H9 (cell line): ENCODE data around the gene SLC9A7. TPM values are rescaled to one million over a fixed set of nuclear protein-coding genes. Genes with fewer than 3 reads are reported as not detected.

Source experiments
- DNase-seq: peaks from one replicate; pipeline ENCODE4 v3.0.0-alpha.2; 2017
- H2AFZ ChIP-seq: one replicate; pipeline ENCODE4 v1.6.1; 2013; ENCODE audit warnings: mild to moderate bottlenecking, low read length, control low read depth, moderate library complexity
- H2AK5ac ChIP-seq: 2 replicates; pipeline ENCODE4 v1.6.1; 2013; ENCODE audit warnings: low read length, control low read depth, mixed read lengths; ENCODE audit not compliant: insufficient read length
- H2BK120ac ChIP-seq: one replicate; pipeline ENCODE4 v1.6.1; 2013; ENCODE audit warnings: low read depth, mild to moderate bottlenecking, low read length, control low read depth, inconsistent platforms; ENCODE audit not compliant: poor library complexity, severe bottlenecking
- H2BK12ac ChIP-seq: 2 replicates; pipeline ENCODE4 v1.6.1; 2013; ENCODE audit warnings: low read length, control low read depth, mixed read lengths, low read depth; ENCODE audit not compliant: insufficient read length
- H2BK15ac ChIP-seq: 2 replicates; pipeline ENCODE4 v1.6.1; 2013; ENCODE audit warnings: low read depth, low read length, control low read depth
- H2BK20ac ChIP-seq: one replicate; pipeline ENCODE4 v1.6.1; 2013; ENCODE audit warnings: low read depth, mild to moderate bottlenecking, low read length, control low read depth, inconsistent platforms; ENCODE audit not compliant: poor library complexity, severe bottlenecking
- H2BK5ac ChIP-seq: 2 replicates; pipeline ENCODE4 v1.6.1; 2013; ENCODE audit warnings: low read length, control low read depth, mixed read lengths; ENCODE audit not compliant: insufficient read length
- H3K14ac ChIP-seq: 2 replicates; pipeline ENCODE4 v1.6.1; 2013; ENCODE audit warnings: low read length, control low read depth; ENCODE audit not compliant: insufficient read depth
- H3K18ac ChIP-seq: 2 replicates; pipeline ENCODE4 v1.6.1; 2013; ENCODE audit warnings: low read depth, mild to moderate bottlenecking, mixed read lengths, low read length, control low read depth; ENCODE audit not compliant: insufficient read length
- H3K23ac ChIP-seq: 2 replicates; pipeline ENCODE4 v1.6.1; 2013; ENCODE audit warnings: low read length, control low read depth, mixed read lengths, low read depth; ENCODE audit not compliant: insufficient read length
- H3K23me2 ChIP-seq: 2 replicates; pipeline ENCODE4 v1.6.1; 2013; ENCODE audit warnings: low read depth, mild to moderate bottlenecking, mixed read lengths, low read length, control low read depth; ENCODE audit not compliant: insufficient read length, poor library complexity, severe bottlenecking
- H3K27ac ChIP-seq: 2 replicates; pipeline ENCODE4 v1.5.1; 2013; ENCODE audit warnings: low read length, control low read depth, mixed read lengths, low read depth; ENCODE audit not compliant: insufficient read length
- H3K27me3 ChIP-seq: 2 replicates; pipeline ENCODE4 v1.6.1; 2013; ENCODE audit warnings: low read length, control low read depth, inconsistent platforms; ENCODE audit not compliant: insufficient read depth
- H3K4ac ChIP-seq: 2 replicates; pipeline ENCODE4 v1.6.1; 2013; ENCODE audit warnings: low read depth, mild to moderate bottlenecking, control low read depth, inconsistent platforms, low read length, moderate library complexity
- H3K4me1 ChIP-seq: 2 replicates; pipeline ENCODE4 v1.6.1; 2013; ENCODE audit warnings: low read length, control low read depth, inconsistent platforms; ENCODE audit not compliant: insufficient read depth
- H3K4me2 ChIP-seq: 2 replicates; pipeline ENCODE4 v1.6.1; 2013; ENCODE audit warnings: low read length, control low read depth, mixed read lengths; ENCODE audit not compliant: insufficient read length, insufficient read depth
- H3K56ac ChIP-seq: 2 replicates; pipeline ENCODE4 v1.6.1; 2013; ENCODE audit warnings: low read depth, mild to moderate bottlenecking, mixed read lengths, low read length, control low read depth; ENCODE audit not compliant: insufficient read length
- H3K79me1 ChIP-seq: 2 replicates; pipeline ENCODE4 v1.6.1; 2013; ENCODE audit warnings: low read depth, mild to moderate bottlenecking, moderate library complexity, low read length, control low read depth, inconsistent platforms; ENCODE audit not compliant: insufficient read depth, poor library complexity, severe bottlenecking
- H3K79me2 ChIP-seq: 2 replicates; pipeline ENCODE4 v1.6.1; 2013; ENCODE audit warnings: low read length, control low read depth, inconsistent platforms; ENCODE audit not compliant: insufficient read depth
- H3K9ac ChIP-seq: 2 replicates; pipeline ENCODE4 v1.6.1; 2013; ENCODE audit warnings: low read length, control low read depth, mixed read lengths; ENCODE audit not compliant: insufficient read length; ENCODE audit errors: extremely low read depth
- H3K9me3 ChIP-seq: one replicate; pipeline ENCODE4 v1.6.1; 2013; ENCODE audit warnings: low read depth, low read length, inconsistent platforms; ENCODE audit not compliant: control insufficient read depth
- H3T11ph ChIP-seq: one replicate; pipeline ENCODE4 v1.6.1; 2013; ENCODE audit warnings: mild to moderate bottlenecking, low read length, control low read depth, inconsistent platforms
- H4K20me1 ChIP-seq: one replicate; pipeline ENCODE4 v1.6.1; 2013; ENCODE audit not compliant: control insufficient read depth, insufficient read length, insufficient read depth
- H4K5ac ChIP-seq: 2 replicates; pipeline ENCODE4 v1.6.1; 2013; ENCODE audit warnings: low read depth, mild to moderate bottlenecking, mixed read lengths, low read length, control low read depth; ENCODE audit not compliant: insufficient read length
- H4K8ac ChIP-seq: replicated peaks from 2 replicates; pipeline ENCODE4 v1.6.1; 2013; ENCODE audit warnings: low read length, control low read depth, mixed read lengths, low read depth; ENCODE audit not compliant: insufficient read length
- H4K91ac ChIP-seq: 2 replicates; pipeline ENCODE4 v1.6.1; 2013; ENCODE audit warnings: low read depth, mild to moderate bottlenecking, moderate library complexity, mixed read lengths, low read length, control low read depth; ENCODE audit not compliant: insufficient read length
- H3K27ac Mint-ChIP-seq, 3 experiments: 2 replicates in 2 of 3; 3 replicates in 1 of 3; pipeline ENCODE4 v1.8.0; 2020 to 2021; ENCODE audit warnings: mixed read lengths in 3 of 3, mild to moderate bottlenecking in 1 of 3, moderate library complexity in 1 of 3
- H3K27me3 Mint-ChIP-seq: 2 replicates; pipeline ENCODE4 v1.8.0; 2021; ENCODE audit warnings: low read depth, mild to moderate bottlenecking, moderate library complexity, mixed read lengths
- H3K36me3 Mint-ChIP-seq, 3 experiments: 2 replicates in 2 of 3; 3 replicates in 1 of 3; pipeline ENCODE4 v1.8.0; 2020 to 2021; ENCODE audit warnings: low read depth in 3 of 3, mixed read lengths in 3 of 3; ENCODE audit not compliant: insufficient read depth in 1 of 3
- H3K4me1 Mint-ChIP-seq, 2 experiments: 2 replicates each; pipeline ENCODE4 v1.8.0; 2020; ENCODE audit warnings: mixed read lengths in 2 of 2
- H3K4me3 Mint-ChIP-seq, 2 experiments: 2 replicates in 1 of 2; 3 replicates in 1 of 2; pipeline ENCODE4 v1.8.0; 2020 to 2021; ENCODE audit warnings: mild to moderate bottlenecking in 2 of 2, mixed read lengths in 2 of 2, moderate library complexity in 1 of 2
- H3K9me3 Mint-ChIP-seq, 2 experiments: 2 replicates in 1 of 2; 3 replicates in 1 of 2; pipeline ENCODE4 v1.8.0; 2020; ENCODE audit warnings: mild to moderate bottlenecking in 2 of 2, mixed read lengths in 2 of 2, moderate library complexity in 1 of 2
- CTCF ChIP-seq: fragments of 200-600 bp; sonication (generic); conservative IDR thresholded peaks from 3 replicates; pipeline ENCODE4 v1.8.0; 2021; ENCODE audit warnings: antibody characterized with exemption, mild to moderate bottlenecking
- whole genome bisulfite sequencing: extraction: QIAGEN DNeasy Blood & Tissue Kit; methylation state at CpG from one replicate; pipeline ENCODE4 v1.1.7; 2013; ENCODE audit warnings: missing lambda C conversion rate, low lambda C conversion rate, mixed read lengths; ENCODE audit not compliant: insufficient read length; ENCODE audit errors: extremely low coverage; 5-methylcytosine and 5-hydroxymethylcytosine counted together
- total RNA-seq: library from RNA; stranded (reverse); gene quantifications from 2 replicates; pipeline ENCODE4 v1.2.1, GENCODE V29; 2021

The SLC9A7 gene
- total RNA-seq, 1 experiment from 2014 or later, result 5.9 TPM

- H3K27me3 Mint-ChIP-seq, result no peaks in the 10 kb centered on the region
- TF ChIP-seq CTCF, result no peak
- no peak overlapping the region for H4K91ac ChIP-seq
- H4K8ac ChIP-seq, result no peak overlapping the region
- no peaks in the 10 kb centered on the region for H3K4me1 ChIP-seq
- no peaks in the 10 kb centered on the region for H3K27me3 ChIP-seq
- peaks cover 6 to 39% (median 11%) of the 10 kb centered on the region in 3 experiments; a peak in 5 of 7 replicates for H3K36me3 Mint-ChIP-seq
- H2BK5ac ChIP-seq, result no peak overlapping the region
- H3K56ac ChIP-seq, result no peak overlapping the region
- H3K14ac ChIP-seq, result no peak overlapping the region
- no CpG with 5 or more reads among the region's 1 CpG for WGBS
- no peak overlapping the region for H3K4me2 ChIP-seq
- DNase-seq, result no peak
- H3K9ac ChIP-seq, result no peak overlapping the region
- H2BK15ac ChIP-seq, result no peak overlapping the region
- no peak overlapping the region for H3K27ac Mint-ChIP-seq
- no peak overlapping the region for H4K5ac ChIP-seq
- no peaks in the 10 kb centered on the region for H3K79me1 ChIP-seq
- no peak overlapping the region for H3K18ac ChIP-seq
- no peak overlapping the region for H2AFZ ChIP-seq
- no peak overlapping the region for H3K23ac ChIP-seq
- no peak overlapping the region for H2BK20ac ChIP-seq
- no peak overlapping the region for H2BK12ac ChIP-seq
- no peaks in the 10 kb centered on the region for H3K23me2 ChIP-seq
- H3K4ac ChIP-seq, result no peak overlapping the region
- peaks cover 2% of the 10 kb centered on the region; the same call in 1 of the 2 replicates for H3K79me2 ChIP-seq
- no peak overlapping the region for H3K4me3 Mint-ChIP-seq
- H2BK120ac ChIP-seq, result no peak overlapping the region
- no peak overlapping the region for H3T11ph ChIP-seq
- peaks cover 72 to 77% of the 10 kb centered on the region in 2 experiments for H3K9me3 Mint-ChIP-seq
- H3K4me1 Mint-ChIP-seq, result no peaks in the 10 kb centered on the region
- no peak overlapping the region for H2AK5ac ChIP-seq
- H4K20me1 ChIP-seq, result no peaks in the 10 kb centered on the region
- H3K27ac ChIP-seq, result no peak overlapping the region
- H3K9me3 ChIP-seq, result peaks cover 8% of the 10 kb centered on the region
Measured at GRCh38 chrX:46743046-46743445, 15.9 kb downstream of the SLC9A7 start.
